ENCODE measurements around the gene VPS41.

The VPS41 gene

DNA sequence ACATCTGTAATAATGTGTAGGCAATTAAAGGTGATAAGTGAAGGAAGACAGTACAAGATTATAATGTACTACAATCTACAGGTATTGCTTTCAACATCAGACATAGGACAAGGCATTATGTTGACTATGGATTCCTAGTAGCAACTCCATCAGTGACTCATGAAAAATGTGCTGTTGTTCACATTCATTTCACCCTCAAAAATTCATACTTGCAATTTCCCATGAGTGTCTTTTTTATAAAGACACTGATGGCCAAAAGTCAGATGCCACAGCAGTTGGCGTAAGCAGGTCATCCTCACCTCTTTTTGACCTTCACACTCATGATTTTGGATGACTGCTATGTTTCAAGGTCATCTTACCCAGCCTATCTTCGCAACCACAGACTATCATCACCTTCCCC, 177.8 kb downstream of the VPS41 start:
- DNase-seq (ENCODE audit: low read depth, low spot score) = no peak

DNA sequence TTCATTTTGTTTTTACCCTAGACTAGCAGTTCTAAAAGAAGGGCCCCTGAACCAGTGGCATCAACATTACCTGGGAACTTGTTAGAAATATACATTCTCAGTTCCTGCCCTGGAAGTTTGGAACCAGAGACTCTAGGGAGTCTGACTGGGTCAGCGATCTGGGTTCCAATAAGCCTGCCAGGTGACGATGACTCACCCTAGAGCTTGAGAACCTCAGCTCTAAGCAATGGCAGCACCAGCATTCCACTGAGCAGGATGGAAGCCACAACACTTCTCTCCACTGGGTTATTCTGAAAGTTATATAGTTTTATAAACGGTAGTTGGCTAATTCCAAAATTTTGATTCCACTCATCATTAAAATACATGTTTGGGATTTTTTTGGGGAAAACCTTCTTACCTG, 180.8 kb downstream of the VPS41 start:
- DNase-seq (ENCODE audit: low read depth, low spot score) = no peak

DNA sequence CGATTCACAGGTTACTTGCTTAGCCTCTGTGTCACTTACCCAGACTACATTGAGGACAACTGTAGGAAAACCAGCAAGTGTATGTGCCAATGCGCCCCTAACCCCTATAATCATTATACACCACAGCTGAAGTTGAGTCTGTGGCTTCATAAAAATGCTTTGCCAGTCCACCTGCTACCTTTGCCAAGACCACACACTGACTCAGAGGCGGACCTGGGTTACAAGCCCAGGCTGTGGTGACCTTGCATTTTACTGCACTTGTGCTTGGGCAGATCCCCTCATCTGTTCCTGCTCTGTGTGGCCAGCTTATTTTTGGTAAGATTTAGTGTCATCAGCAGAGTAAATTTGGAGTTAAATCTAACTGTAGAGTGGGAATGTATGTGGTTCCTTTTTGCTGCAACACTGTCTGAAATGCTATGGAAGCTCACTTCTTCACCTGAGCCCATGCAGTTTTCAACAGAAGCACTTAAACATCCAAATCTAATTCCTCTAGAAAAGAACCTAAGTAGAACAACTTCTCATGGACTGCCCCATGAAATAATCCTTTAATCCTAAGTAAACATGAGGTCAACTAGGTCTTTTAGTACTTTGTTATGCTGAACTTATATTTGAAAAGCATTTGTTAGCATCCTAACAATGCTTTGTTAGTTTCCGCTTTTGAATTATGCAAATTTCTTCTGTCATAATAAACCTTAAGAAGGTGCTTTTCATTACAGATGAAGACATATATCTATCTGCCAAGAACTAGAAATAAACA, 181.6 kb downstream of the VPS41 start:
- DNase-seq (ENCODE audit: low read depth, low spot score) = no peak

DNA sequence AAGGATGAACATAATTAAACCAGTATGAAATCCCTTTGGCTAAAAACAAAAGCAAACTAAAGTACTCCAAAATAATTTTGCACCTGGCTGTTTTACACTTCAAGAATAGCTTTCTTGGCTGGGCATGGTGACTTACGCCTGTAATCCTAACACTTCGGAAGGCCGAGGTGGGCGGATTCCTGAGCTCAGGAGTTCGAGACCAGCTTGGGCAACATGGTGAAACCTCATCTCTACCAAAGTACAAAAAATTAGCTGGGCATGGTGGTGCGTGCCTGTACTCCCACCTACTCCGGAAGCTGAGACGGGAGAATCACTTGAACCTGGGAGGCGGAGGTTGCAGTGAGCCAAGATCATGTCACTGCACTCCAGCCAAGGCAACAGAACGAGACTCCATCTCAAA, 185.7 kb downstream of the VPS41 start:
- DNase-seq (ENCODE audit: low read depth, low spot score) = no peak

DNA sequence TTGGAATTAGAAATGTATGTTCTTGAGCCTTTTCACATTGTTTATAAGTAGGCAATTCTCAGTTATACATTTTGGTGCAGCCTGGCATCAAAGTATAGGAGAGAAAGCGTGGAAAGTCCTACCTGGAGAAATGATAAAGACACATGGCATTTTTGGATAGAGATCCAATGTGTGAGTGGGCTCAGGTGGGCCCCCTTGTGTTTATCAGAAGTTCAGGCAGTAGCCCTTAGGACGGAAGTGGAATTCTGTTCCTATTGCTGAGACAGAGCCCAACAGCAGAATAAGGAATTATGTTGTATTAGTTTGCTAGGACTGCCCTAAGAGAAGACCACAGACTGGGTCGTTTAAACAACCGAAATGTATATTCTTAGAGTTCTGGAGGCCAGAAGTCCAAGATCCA, 192.6 kb downstream of the VPS41 start:
- DNase-seq (ENCODE audit: low read depth, low spot score) = no peak

DNA sequence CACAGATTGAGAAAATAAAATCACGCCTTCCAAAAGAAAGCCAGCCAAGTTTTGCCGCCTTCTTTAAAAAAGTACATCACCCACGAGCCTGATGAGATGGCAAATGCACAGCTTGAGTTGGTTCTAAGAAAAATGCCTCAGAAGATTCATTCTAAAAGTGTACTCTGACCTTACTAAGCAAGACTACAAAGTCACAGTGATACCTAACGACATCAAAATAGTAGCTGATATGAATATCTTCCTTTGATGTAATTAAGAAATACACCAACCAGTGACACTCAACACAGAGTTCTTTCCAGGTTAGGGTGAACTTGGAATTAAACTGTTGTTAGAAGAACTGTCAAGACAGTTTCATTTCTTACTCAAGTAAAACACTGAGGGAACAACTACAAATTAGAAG, 199.9 kb downstream of the VPS41 start:
- DNase-seq (ENCODE audit: low read depth, low spot score) = no peak

DNA sequence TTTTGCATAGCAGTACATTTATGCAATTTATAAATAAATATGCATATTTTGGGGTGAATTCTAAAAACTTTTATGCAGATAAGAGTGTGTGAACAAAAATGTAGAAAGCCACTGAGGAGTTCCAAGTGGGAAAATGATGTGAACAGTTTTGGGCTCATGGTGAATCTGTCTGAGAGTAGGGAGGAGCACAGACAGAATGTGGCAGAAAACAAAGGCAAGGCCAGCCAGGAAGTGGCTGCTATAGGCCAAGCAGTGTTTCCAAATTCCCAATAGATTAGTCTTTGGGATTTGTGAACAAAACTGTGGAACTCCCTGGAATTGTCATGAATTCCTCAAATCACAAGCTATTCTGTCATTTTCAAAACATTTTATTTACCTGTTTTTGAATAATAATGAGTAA, 204.2 kb downstream of the VPS41 start:
- no peak for DNase-seq (ENCODE audit: low read depth, low spot score)

DNA sequence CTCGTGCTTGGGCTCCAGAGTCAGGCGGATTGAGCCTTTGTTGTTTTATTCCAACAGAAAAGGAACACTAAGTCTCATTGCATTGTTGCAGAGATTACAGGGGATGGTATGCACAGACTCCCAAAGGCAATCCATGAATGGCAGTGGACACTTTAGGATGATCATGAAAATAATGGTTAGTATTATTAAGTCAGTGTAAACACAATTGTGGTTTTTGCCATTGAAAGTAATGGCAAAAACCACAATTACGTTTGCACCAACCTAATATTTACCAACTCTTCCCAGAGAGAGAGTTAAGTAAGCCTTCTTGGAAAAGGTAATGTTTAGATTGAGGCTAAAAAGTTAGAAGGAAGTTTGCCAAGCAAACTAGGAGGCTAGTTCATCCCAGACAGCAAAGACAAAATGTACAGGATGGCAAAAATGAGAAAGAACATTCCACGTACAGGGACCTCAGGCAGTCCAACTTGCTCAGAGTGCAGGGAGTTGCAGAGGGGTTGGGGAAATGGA, 204.9 kb downstream of the VPS41 start:
- no peak for DNase-seq (ENCODE audit: low read depth, low spot score)

DNA sequence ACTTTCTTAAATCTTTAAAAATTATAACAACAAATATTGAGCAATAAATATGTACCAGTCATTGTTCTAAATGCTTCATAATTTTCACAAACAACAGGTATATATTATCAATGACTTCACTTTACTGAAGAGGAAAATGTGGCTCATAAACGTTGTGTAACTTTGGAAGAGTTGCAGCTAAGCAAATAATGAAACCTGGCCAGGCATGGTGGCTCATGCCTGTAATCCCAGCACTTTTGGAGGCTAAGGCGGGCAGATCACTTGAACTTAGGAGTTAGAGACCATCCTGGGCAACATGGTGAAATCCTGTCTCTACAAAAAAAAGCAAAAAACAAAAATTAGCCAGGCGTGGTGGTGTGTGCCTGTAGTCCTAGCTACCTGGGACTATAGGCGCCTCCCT, 205.9 kb downstream of the VPS41 start:
- DNase-seq (ENCODE audit: low read depth, low spot score) = no peak

DNA sequence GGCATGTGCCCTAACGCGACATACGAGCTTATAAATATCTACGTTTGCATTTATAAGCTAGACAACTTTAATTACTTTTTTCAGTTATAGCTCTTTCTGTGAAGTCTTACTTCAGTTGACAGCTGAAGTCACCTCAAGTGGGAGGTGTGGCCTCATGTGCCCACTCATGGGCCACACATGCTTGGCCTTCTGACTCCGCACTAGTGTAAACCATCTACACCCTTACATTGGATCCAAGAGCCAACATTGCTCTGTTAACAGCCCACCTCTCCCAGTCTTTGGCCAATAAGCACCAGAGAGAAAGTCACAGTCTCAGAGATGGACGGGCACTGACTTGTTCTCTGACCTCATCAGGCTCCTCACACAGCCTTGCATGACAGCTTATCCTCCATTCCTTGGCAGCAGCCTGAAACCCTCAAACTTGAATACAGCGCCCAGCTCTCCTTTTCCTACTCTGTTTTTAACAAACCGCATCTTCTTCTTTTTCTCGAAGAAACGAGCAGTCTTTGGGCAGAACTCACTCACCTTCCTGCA, 206.9 kb downstream of the VPS41 start:
- DNase-seq (ENCODE audit: low read depth, low spot score) = no peak

DNA sequence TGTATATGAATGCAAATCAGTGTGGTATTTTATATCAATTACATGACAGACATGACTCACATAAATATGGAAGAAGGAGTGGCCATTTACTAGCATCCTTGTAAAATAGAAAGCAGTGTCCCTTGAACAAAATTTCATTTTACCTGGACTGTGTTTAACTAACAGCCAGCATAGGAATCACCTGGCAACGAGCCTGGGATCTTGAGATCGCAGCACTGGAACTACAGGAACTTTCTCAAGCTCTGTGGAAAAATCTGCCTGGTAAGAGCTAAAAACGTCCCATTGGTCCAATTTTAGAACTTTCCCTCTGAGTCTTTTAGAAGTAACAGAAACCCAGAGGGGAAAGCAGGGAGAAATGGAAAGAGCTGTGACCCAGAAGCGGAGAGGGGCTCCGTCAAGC, 208.9 kb downstream of the VPS41 start:
- no peak for DNase-seq (ENCODE audit: low read depth, low spot score)

DNA sequence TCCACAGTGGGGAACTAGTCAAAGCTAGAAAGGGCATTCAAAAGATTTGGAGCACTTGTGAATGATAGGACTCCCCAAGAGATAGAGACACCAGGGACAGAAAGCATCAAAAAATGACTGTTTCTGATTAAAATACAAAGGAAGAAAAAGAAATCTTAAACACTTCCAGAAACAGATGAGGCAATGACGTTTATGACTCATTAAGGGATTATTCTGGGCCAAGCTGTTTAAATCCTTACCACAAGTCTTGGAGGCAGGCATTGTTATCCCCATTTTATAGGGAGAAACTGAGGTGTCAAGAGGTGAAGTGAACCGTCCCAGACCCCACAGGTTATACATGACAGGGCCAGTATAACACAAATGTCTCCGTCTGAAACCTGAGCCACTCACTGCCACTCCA, 209.5 kb downstream of the VPS41 start:
- DNase-seq (ENCODE audit: low read depth, low spot score) = no peak

DNA sequence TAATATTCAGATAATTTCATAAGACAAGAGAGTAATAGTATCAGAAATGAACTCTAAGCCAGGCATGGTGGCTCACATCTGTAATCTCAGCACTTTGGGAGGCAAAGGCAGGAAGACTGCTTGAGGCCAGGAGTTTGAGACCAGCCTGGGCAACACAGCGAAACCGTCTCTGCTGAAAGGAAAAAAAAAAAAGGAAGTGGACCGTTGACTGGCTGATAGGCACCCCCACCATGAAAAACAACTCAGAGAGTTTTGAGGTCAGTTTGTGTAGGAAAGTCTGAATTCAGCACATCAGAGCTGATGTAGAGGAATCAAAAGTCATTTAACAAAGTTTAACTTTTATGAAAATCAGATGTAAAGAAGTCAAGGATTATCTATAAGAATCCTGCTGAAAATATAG, 214.7 kb downstream of the VPS41 start:
- no peak for DNase-seq (ENCODE audit: low read depth, low spot score)

DNA sequence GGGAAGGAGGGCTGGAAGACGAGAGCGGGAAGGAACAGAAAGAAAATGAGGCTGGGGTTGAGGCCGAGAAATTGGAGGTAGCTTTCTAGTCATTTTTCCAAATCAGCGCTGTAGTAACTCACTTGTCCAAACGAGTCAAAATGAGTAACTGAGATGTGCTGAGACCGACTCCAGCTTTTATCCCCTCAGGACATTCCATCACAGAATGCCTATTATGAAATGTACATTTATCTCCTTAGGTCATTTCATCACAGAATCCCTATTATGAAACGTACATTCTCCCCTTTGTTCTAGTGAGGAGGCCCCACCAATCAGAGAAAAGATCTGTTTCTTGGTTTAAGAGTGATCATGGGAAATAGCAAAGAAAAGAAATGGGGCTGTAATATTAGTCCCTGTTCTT, 222.1 kb downstream of the VPS41 start:
- no peak for DNase-seq (ENCODE audit: low read depth, low spot score)

DNA sequence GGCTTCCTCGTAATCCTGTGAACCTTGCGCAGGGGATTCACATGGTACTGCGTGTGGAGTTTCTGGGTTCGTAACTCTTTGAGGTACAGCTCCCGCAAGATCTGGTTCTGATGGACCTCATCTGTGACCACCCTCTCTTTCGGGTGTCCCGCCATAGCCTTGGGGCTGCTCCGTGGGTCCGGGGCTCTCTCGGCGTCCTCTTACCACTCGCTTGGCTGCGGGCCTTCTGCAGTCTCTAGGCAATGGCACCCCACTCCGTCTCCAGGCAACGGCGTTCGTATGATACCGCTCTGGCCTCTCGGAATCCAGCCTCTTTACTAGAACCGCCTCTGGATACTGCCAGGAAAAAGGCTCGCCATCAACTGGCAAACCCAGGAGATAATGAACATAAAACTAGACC, 223.1 kb downstream of the VPS41 start:
- no peak for DNase-seq (ENCODE audit: low read depth, low spot score)

DNA sequence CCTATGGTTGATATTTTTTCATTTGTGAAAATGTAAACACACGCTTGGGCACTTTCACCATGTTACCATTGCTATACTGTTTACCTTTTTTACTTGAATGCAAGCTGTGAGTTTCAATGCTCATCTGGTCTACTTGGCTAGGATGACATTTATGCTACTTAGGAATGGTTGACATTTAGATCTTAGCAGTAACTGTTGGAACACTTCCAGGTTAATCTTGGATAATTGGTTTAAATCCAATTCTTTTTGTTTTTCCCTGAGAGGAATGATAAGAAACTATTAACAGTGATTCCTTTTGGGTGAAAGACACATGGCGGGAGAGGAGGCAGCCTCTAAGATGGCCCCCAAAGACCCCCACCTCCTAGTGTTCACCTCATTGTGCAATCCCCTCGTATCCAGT, 226.4 kb downstream of the VPS41 start:
- DNase-seq (ENCODE audit: low read depth, low spot score) = no peak

DNA sequence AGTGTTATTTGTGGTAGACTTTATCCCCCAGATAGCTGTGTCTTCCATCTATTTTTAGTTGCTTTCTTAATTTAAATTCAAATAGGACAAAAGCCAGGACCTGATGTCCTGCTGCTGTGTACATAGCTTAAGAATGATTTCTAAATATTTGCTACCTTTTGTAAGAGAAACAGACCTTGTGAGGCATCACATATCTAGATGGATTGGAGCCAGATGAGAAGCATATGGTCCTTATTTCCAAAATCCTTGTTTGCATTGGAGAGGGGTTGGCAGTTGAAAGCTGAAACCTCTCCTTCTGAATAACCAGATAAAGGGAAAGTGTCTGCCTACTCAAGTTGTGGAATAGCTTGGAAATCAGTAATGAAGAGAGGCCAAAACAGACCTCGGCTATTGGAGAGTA, 227.1 kb downstream of the VPS41 start:
- no peak for DNase-seq (ENCODE audit: low read depth, low spot score)

DNA sequence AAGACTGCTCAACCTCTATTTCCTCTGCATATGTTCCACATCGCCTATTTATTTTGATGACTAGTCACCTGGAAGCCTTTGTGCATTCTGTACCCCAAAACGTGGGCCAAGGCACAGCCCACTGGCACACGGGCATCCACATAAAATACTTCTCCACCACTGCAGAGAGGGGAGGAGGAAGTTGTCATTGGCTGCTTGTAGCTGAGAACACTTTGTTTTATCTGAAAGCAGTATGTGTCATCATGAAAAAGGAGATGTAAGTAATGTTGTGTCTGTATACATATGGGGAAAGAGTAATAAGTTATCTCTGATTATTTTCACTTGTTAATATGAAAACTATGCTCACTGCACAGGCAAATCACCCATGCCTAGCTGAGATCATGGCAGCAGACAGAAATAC, 229.6 kb downstream of the VPS41 start:
- no peak for DNase-seq (ENCODE audit: low read depth, low spot score)

DNA sequence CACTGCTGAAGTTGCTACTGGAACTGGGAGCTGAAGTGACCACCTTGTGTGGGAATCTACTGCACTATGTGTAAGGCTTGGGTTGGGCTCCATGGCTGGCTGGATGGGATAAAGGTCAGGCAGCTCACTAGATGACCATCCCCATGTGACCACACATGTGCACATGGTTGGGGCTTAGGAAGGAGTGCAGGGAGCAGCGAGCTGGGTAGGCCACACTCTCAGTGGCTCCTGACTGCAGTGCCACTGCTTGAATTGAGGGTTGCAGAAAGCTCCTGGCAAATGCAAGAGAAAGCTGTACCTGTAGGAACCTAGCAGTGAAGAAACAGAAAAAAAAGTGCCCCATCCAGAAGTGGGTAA, 230.3 kb downstream of the VPS41 start:
- DNase-seq (ENCODE audit: low read depth, low spot score) = no peak

DNA sequence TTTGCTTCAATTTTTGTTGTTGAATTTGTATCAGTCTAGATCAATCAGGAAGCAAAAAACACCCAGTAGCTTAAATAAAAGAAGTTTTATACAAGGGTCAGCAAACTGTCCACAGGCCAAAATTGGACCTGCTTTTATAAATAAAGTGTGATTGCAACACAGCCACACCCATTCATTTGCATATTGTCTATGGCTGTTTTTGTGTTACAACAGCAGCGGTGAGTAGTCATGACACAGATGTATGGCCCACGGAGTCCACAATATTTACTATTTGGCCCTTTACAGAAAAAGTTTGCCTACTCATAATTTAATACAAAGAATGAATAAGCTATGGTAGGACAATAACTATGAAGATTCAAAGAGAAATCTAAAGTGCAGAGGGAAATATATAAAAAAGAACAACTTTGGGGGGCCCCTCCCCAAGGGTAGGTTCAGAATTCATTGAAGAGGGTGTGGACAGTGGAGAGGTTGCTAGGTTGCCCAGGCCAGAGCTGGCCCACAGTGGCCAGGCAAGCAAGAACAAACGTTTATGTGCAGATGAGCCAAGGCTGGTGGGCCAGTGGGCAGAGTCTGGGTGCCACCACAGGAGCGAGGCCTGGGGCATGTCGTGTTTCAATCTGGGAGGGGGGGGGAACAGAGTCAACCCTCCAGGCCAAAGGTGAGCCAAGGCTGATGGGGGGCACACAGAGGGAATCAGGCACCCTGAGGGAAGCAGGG, 230.9 kb downstream of the VPS41 start:
- DNase-seq (ENCODE audit: low read depth, low spot score) = no peak

DNA sequence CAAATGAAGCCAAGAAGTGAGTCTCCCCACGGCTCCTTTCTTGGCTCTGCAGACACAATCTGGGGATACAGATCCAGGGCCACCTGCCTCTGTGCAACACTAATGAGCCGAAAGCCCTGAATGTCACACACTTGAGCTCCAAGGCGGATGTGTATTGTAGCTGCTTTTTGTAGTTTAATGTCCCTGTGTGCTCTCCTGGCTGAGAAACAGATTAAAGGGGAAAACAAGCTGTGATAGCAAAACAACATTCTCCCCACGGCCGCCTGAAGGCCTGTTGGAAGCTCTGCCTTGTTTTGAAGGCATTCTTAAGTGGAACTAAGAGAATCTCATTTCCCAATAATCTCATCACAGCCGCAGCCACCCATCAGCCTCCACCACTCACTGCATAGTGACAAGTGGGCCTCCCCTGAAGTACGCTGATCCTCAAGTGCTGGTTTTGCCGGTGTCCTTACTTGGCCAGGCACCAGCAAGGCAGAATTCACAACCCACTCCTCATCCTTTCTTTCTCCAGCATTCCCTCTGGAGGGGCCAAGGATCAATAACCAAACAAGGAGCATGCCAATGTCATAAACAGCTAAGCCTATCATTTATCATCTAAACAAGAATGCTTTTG, 233.4 kb downstream of the VPS41 start:
- no peak for DNase-seq (ENCODE audit: low read depth, low spot score)

DNA sequence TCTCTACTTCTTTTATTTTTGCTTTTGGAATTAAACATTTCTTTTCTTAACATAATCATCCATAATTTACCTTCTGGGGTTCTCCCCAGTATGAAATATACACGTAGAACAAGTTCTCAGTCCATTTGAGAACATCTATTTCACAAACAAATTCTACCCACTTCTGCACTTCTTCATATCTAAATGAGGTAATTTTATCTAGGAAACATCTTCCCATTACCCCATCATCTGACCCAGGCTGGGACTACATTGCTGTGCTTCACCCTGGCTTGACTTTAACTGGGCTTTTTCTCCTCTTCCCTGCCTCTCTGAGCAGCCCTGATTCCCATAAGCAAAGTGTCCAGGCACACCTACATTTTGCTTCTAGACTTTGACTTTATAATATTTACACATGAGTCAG, 234.5 kb downstream of the VPS41 start:
- DNase-seq (ENCODE audit: low read depth, low spot score) = no peak

DNA sequence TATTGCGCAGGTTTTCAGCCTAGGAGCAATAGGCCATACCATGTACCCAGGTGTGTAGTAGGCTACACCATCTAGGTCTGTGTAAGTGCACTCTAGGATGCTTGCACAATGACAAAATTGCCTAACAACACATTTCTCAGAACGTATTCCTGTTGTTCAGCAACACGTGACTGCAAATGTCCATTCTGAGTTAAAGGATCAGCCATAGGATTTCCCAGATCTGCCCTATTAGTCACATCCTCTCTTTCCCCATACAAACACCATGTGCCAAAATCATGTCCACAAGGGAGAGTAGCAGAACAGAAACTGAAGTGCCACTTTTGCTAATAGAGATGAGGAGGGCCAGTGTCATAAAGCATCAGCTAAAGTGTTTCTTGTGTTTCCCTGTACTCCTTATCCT, 235.2 kb downstream of the VPS41 start:
- no peak for DNase-seq (ENCODE audit: low read depth, low spot score)
